HepG2 (cell line): ENCODE measurements around the gene COL27A1. TPM values are rescaled to one million over a fixed set of nuclear protein-coding genes. Genes with fewer than 3 reads are reported as not detected.
A peak's percentile ranks its signal among the peaks of the same experiment; 100 is the strongest.

Source experiments
- ATAC-seq: fragments of 200-7000 bp; cut with Tn5 transposase; 3 replicates; pipeline ENCODE4 v1.9.1; 2020; ENCODE audit warnings: mild to moderate bottlenecking, moderate library complexity
- BruUV-seq: library from RNA; stranded (reverse); fragments of 400-500 nt; replicated peaks from 2 replicates; lab custom pipeline; 2021; lab: Mats Ljungman, UMichigan
- CTCF ChIA-PET: fragments of 300-600 bp; formaldehyde crosslinking; extraction: SDS; loops from one replicate; lab custom pipeline; 2021; ENCODE audit warnings: low total read pairs, inconsistent platforms, low intra/inter-chr PET ratio; lab: Yijun Ruan, JAX
- POLR2A ChIA-PET: fragments of 350-600 bp; sonication (Branson Sonifier 250); formaldehyde crosslinking; loops from one replicate; lab custom pipeline; 2020; ENCODE audit warnings: antibody characterized with exemption, inconsistent platforms; lab: Yijun Ruan, JAX
- DNase-seq: peaks from one replicate; pipeline ENCODE4 v3.0.0-alpha.2; 2015; ENCODE audit warnings: low spot score
- FAIRE-seq: peaks from 3 replicates; lab custom pipeline; 2011; peaks lifted over from hg19 to GRCh38; lab: Jason Lieb, UNC
- H2AFZ ChIP-seq: one replicate; pipeline ENCODE4 v1.6.1; 2011; ENCODE audit warnings: low read length, inconsistent platforms
- H3K27ac ChIP-seq: fragments of 300-600 bp; 3 replicates; pipeline ENCODE4 v1.8.0; 2011; ENCODE audit warnings: mixed run types, mild to moderate bottlenecking, mixed read lengths, low read length, inconsistent platforms; ENCODE audit not compliant: insufficient read depth; ENCODE audit errors: extremely low read length
- H3K27me3 ChIP-seq, 2 experiments: fragments of 200-600 bp in 1 of 2; 2 replicates in 1 of 2; 3 replicates in 1 of 2; pipeline versions ENCODE4 v1.6.0 to v1.8.0; 2011; ENCODE audit warnings: low read length in 2 of 2, mild to moderate bottlenecking in 2 of 2, moderate library complexity in 2 of 2, inconsistent platforms in 1 of 2; ENCODE audit not compliant: insufficient read depth in 2 of 2, control insufficient read depth in 1 of 2
- H3K36me3 ChIP-seq, 2 experiments: fragments of 200-600 bp in 1 of 2; replicated peaks in 1 of 2; 2 replicates in 1 of 2; 3 replicates in 1 of 2; pipeline versions ENCODE4 v1.5.1 to v1.8.0; 2011; ENCODE audit warnings: low read length in 2 of 2, inconsistent platforms in 1 of 2; ENCODE audit not compliant: insufficient read depth in 2 of 2, control insufficient read depth in 1 of 2
- H3K4me1 ChIP-seq: 2 replicates; pipeline ENCODE4 v1.5.1; 2012; ENCODE audit warnings: low read length, inconsistent platforms; ENCODE audit not compliant: insufficient read depth
- H3K4me2 ChIP-seq: 2 replicates; pipeline ENCODE4 v1.6.0; 2011; ENCODE audit warnings: low read depth, low read length, inconsistent platforms
- H3K4me3 ChIP-seq, 3 experiments: fragments of 200-600 bp in 1 of 3; sonication (generic), shearing (Covaris generic) in 1 of 3; replicated peaks in 1 of 3; 2 replicates each; pipeline ENCODE4 v1.5.1; 2011 to 2016; ENCODE audit warnings: low read length in 3 of 3, inconsistent platforms in 2 of 3, low read depth in 2 of 3, mild to moderate bottlenecking in 2 of 3, control low read depth in 1 of 3, mixed read lengths in 1 of 3; ENCODE audit not compliant: insufficient read depth in 1 of 3
- H3K79me2 ChIP-seq: one replicate; pipeline ENCODE4 v1.6.1; 2011; ENCODE audit warnings: low read length, inconsistent platforms; ENCODE audit not compliant: insufficient read depth
- H3K9ac ChIP-seq: 2 replicates; pipeline ENCODE4 v1.6.0; 2011; ENCODE audit warnings: mild to moderate bottlenecking, low read depth, low read length, inconsistent platforms; ENCODE audit not compliant: insufficient read depth
- H3K9me3 ChIP-seq: 2 replicates; pipeline ENCODE4 v1.5.1; 2012; ENCODE audit warnings: mild to moderate bottlenecking, low read length
- H4K20me1 ChIP-seq: 2 replicates; pipeline ENCODE4 v1.6.0; 2011; ENCODE audit warnings: inconsistent platforms, mild to moderate bottlenecking, low read length, moderate library complexity; ENCODE audit not compliant: insufficient read depth
- DRAP1 ChIP-seq: IDR thresholded peaks from 2 replicates; pipeline ENCODE4 v1.6.1; 2016; ENCODE audit warnings: missing genetic modification reagents, missing compliant biosample characterization
- FOXC1 ChIP-seq: sonication (generic); formaldehyde crosslinking; IDR thresholded peaks from 2 replicates; pipeline ENCODE4 v1.8.0; 2022; ENCODE audit warnings: mild to moderate bottlenecking, missing genetic modification reagents, borderline replicate concordance
- HIC2 ChIP-seq: sonication (generic); formaldehyde crosslinking; IDR thresholded peaks from 2 replicates; pipeline ENCODE4 v1.9.0; 2022; ENCODE audit warnings: low read depth, missing genetic modification reagents
- JUNB ChIP-seq: sonication (generic); formaldehyde crosslinking; IDR thresholded peaks from 2 replicates; pipeline ENCODE4 v1.8.0; 2022; ENCODE audit warnings: missing genetic modification reagents, mild to moderate bottlenecking, borderline replicate concordance
- PHF5A ChIP-seq: IDR thresholded peaks from one replicate; pipeline ENCODE4 v1.6.1; 2018; ENCODE audit warnings: low read depth, missing genetic modification reagents; ENCODE audit not compliant: unreplicated experiment
- PITX1 ChIP-seq: sonication (generic); formaldehyde crosslinking; IDR thresholded peaks from 2 replicates; pipeline ENCODE4 v1.5.1; 2020; ENCODE audit warnings: mild to moderate bottlenecking, missing genetic modification reagents
- SAP130 ChIP-seq: IDR thresholded peaks from 2 replicates; pipeline ENCODE4 v1.6.1; 2016; ENCODE audit warnings: low read depth
- SNAPC2 ChIP-seq: sonication (generic); formaldehyde crosslinking; IDR thresholded peaks from 2 replicates; pipeline ENCODE4 v1.8.1; 2022; ENCODE audit warnings: mild to moderate bottlenecking, missing genetic modification reagents
- SP1 ChIP-seq, 2 experiments: fragments of 450-650 bp in 1 of 2; sonication (generic) in 1 of 2; formaldehyde crosslinking in 1 of 2; IDR thresholded peaks; 2 replicates each; pipeline versions ENCODE4 v1.4.0 to v1.6.1; 2016 to 2020; ENCODE audit warnings: missing genetic modification reagents in 1 of 2
- ZBTB1 ChIP-seq: sonication (generic); formaldehyde crosslinking; IDR thresholded peaks from 2 replicates; pipeline ENCODE4 v1.4.0; 2020; ENCODE audit warnings: missing genetic modification reagents, borderline replicate concordance
- ZKSCAN5 ChIP-seq: sonication (generic); formaldehyde crosslinking; IDR thresholded peaks from 2 replicates; pipeline ENCODE4 v1.5.1; 2020; ENCODE audit warnings: mild to moderate bottlenecking, missing genetic modification reagents
- ZNF567 ChIP-seq: sonication (generic); formaldehyde crosslinking; IDR thresholded peaks from 2 replicates; pipeline ENCODE4 v1.8.1; 2023; ENCODE audit warnings: mild to moderate bottlenecking, missing genetic modification reagents, borderline replicate concordance
- WGBS: methylation state at CpG from one replicate; pipeline ENCODE4 v1.1.6; 2017; ENCODE audit warnings: low lambda C conversion rate; 5-methylcytosine and 5-hydroxymethylcytosine counted together
- in situ Hi-C: cut with HindIII; loops from 2 replicates; pipeline ENCODE4 v1.10.0; 2017; ENCODE audit warnings: low pct_unique_long_range_greater_than_20kb; ENCODE audit not compliant: extremely low pct_ligation_motif_present
- intact Hi-C: fragments of 100-400 bp; cut with micrococcal nuclease; formaldehyde crosslinking; loops from one replicate; pipeline ENCODE4 v1.10.0; 2022; ENCODE audit not compliant: unreplicated experiment
- polyA plus RNA-seq, 8 experiments: library from polyadenylated mRNA; depleted of rRNA in 3 of 8; stranded (reverse) in 7 of 8; unstranded in 1 of 8; fragments of >200 nt; fragmentation: Illumina TruSeq in 4 of 8; extraction: Trizol in 4 of 8; gene quantifications; 2 replicates each; pipeline versions ENCODE4 v1.2.1 to v1.2.3, GENCODE V29; 2011 to 2016; ENCODE audit warnings: low read depth in 4 of 8, missing spikeins in 1 of 8, mixed read lengths in 1 of 8; ENCODE audit not compliant: insufficient read depth in 1 of 8
- total RNA-seq, 5 experiments: library from RNA; depleted of rRNA; stranded (reverse); fragments of >200 nt; fragmentation: Illumina TruSeq; extraction: Trizol; gene quantifications; 2 replicates each; pipeline ENCODE4 v1.2.3, GENCODE V29; 2016; ENCODE audit warnings: low read depth in 1 of 5

COL27A1 gene
- total and polyA plus RNA-seq, 2 of the 13 experiments (the other 11 are each of a cell fraction or from before 2014, with no cell fraction given): 71.3 to 89.1 TPM

- Histone ChIP-seq H3K9me3 (peaks cover 8% of the 10 kb centered on the region; the same call in 1 of the 2 replicates), H3K36me3 (no peaks in the 10 kb centered on the region), H3K79me2 (no peaks in the 10 kb centered on the region), H3K4me3 (no peak overlapping the region), H4K20me1 (no peaks in the 10 kb centered on the region), H3K27ac (no peak overlapping the region), H3K27me3 (0 out of 5 replicates have a peak, but pooled peaks cover 0 to 1% of the 10 kb centered on the region in 2 experiments), H3K4me2 (no peak overlapping the region), H2AFZ (no peak overlapping the region), H3K9ac (no peak overlapping the region), H3K4me1 (peaks cover 63% of the 10 kb centered on the region)
- WGBS: 72% methylated on average over 4 of the region's 4 CpGs
- ChIA-PET POLR2A (interaction anchor here (1.1 to 1.3 kb wide), 3 partner anchors 11 to 48 kb away, joined by 3 to 5 read pairs (median 4); no protein-coding TSS in a partner anchor), CTCF (no interaction called here)
- in situ Hi-C loops: no loop called here
- intact Hi-C loops: no loop called here
- FAIRE-seq (no peak), ATAC-seq (no peak), DNase-seq (no peak)
- 0 out of 2 replicates have a peak, but pooled peaks have one; percentile 26 for TF ChIP-seq FOXC1
- TF ChIP-seq SP1 (IDR thresholded peaks at IDR 0.05): no peak
- no peak for TF ChIP-seq SP1 (CRISPR knock-in tag; IDR thresholded peaks at IDR 0.05)
- TF ChIP-seq ZNF567 (CRISPR knock-in tag): no peak
- no peak for TF ChIP-seq JUNB (CRISPR knock-in tag)
- no peak for TF ChIP-seq PHF5A (CRISPR knock-in tag)
- no peak for TF ChIP-seq SNAPC2 (CRISPR knock-in tag)
- TF ChIP-seq ZKSCAN5: no peak
- TF ChIP-seq PITX1 (CRISPR knock-in tag): no peak
- TF ChIP-seq SAP130 (CRISPR knock-in tag): no peak
- TF ChIP-seq HIC2: peak; percentile 28; the same call in 1 of the 2 replicates
- TF ChIP-seq ZBTB1 (CRISPR knock-in tag): no peak
- no peak for TF ChIP-seq DRAP1 (CRISPR knock-in tag)
- BruUV-seq: no TSS peak
These were observed 24.6 kb upstream of the COL27A1 start for GRCh38 chr9:114130624-114131277.
